ENCODE measurements around the gene VRK2.

DNA sequence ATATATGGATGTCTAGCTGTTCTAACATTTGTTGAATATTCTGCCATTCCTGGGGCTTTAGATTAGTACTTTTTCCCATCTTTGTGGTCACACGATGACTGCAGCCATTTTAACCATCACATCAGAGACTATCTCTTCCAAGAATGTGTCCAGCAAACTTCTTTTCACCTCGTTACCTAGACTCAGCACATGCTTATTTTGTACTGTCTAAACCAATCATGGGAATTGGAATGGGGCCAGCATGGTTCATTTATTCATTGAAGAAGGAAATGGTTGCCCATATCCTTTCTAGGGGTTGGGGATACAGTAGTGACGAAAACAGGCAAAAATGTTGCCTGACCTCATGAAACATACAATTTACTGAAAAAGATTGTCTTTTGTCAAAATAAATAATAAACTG lies 2.5 kb upstream of the VRK2 start:
- TF ChIP-seq, protein P1, sequence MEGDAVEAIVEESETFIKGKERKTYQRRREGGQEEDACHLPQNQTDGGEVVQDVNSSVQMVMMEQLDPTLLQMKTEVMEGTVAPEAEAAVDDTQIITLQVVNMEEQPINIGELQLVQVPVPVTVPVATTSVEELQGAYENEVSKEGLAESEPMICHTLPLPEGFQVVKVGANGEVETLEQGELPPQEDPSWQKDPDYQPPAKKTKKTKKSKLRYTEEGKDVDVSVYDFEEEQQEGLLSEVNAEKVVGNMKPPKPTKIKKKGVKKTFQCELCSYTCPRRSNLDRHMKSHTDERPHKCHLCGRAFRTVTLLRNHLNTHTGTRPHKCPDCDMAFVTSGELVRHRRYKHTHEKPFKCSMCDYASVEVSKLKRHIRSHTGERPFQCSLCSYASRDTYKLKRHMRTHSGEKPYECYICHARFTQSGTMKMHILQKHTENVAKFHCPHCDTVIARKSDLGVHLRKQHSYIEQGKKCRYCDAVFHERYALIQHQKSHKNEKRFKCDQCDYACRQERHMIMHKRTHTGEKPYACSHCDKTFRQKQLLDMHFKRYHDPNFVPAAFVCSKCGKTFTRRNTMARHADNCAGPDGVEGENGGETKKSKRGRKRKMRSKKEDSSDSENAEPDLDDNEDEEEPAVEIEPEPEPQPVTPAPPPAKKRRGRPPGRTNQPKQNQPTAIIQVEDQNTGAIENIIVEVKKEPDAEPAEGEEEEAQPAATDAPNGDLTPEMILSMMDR (conservative IDR thresholded peaks at IDR 0.05; ENCODE audit: low read depth, low read length) = no peak
- TF ChIP-seq EZH2phosphoT487 (IDR thresholded peaks at IDR 0.05; ENCODE audit: borderline replicate concordance, low read length) = no peak
